Stomach smooth muscle (tissue), 2 donors: ENCODE data around the gene GRHL1.

Experiments
- H3K27ac ChIP-seq: one replicate; pipeline ENCODE4 v1.7.0; 2013; ENCODE audit warnings: mild to moderate bottlenecking, low read length, inconsistent platforms
- H3K27me3 ChIP-seq, 2 donors: one replicate each; pipeline ENCODE4 v1.7.0; 2013; ENCODE audit warnings: low read length in 2 of 2; ENCODE audit not compliant: insufficient read depth in 2 of 2, control insufficient read depth in 1 of 2
- H3K36me3 ChIP-seq, 2 donors: one replicate each; pipeline ENCODE4 v1.7.0; 2013; ENCODE audit warnings: low read length in 2 of 2; ENCODE audit not compliant: control insufficient read depth in 2 of 2, insufficient read depth in 2 of 2
- H3K4me1 ChIP-seq: one replicate; pipeline ENCODE4 v1.7.0; 2013; ENCODE audit warnings: low read length; ENCODE audit not compliant: control insufficient read depth, insufficient read depth
- H3K4me3 ChIP-seq, 2 donors: one replicate each; pipeline ENCODE4 v1.7.0; 2013; ENCODE audit warnings: low read length in 2 of 2
- H3K9ac ChIP-seq, 2 donors: one replicate each; pipeline ENCODE4 v1.7.0; 2013; ENCODE audit warnings: low read length in 2 of 2, mild to moderate bottlenecking in 1 of 2
- H3K9me3 ChIP-seq, 2 donors: one replicate each; pipeline ENCODE4 v1.7.0; 2013; ENCODE audit warnings: low read length in 2 of 2; ENCODE audit not compliant: control insufficient read depth in 2 of 2
- donor health status: healthy.
- donor health status: Pancreatic carcinoma.

GRHL1 gene

GRCh38 chr2:9964334-9964980, 13.0 kb downstream of the GRHL1 start:
- no peaks in the 10 kb centered on the region for H3K9me3 ChIP-seq
- no peak overlapping the region for H3K27ac ChIP-seq
- H3K27me3 ChIP-seq = peaks cover 0 to 2% of the 10 kb centered on the region in 2 donors
- no peak overlapping the region for H3K9ac ChIP-seq
- H3K36me3 ChIP-seq = no peaks in the 10 kb centered on the region
- no peaks in the 10 kb centered on the region for H3K4me1 ChIP-seq
- H3K4me3 ChIP-seq = no peak overlapping the region

DNA sequence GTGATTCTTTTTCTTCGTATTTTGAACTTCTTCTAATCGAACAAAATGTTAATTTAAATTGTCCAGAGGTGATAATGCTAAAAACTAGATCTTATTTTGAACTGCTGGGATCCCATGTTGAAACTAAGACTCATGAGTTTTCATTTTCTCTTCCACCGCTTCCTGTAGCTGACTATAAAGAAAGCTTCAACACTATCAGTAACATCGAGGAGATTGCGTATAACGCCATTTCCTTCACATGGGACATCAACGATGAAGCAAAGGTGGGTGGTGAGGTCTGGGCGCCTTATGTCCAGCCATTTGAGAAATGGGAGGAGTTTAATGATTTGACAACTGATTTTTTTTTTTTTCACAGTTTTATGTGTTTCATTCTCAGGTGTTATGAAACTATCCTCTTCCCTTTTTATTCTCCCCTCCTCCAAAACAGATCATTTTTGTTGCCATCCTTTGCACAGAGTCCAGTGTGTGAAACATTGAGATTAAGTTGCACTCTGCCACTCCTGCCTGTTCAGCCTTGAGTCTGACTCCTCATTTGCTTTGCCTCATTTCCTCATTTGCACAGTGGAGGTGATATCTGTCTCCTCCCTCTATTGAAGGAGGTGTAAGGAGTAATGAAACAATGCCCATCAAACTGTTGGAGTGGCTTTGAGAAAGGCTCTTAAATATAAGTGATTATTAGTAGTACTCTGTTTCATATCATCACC, 13.8 kb downstream of the GRHL1 start:
- Histone ChIP-seq H3K4me3 (no peak overlapping the region), H3K36me3 (no peaks in the 10 kb centered on the region), H3K9ac (no peak overlapping the region), H3K9me3 (no peaks in the 10 kb centered on the region), H3K27ac (no peak overlapping the region), H3K27me3 (peaks cover 0 to 2% of the 10 kb centered on the region in 2 donors), H3K4me1 (no peaks in the 10 kb centered on the region)

- Histone ChIP-seq H3K27me3 (no peaks in the 10 kb centered on the region), H3K36me3 (no peaks in the 10 kb centered on the region), H3K27ac (no peak overlapping the region), H3K9ac (no peak overlapping the region), H3K4me3 (no peak overlapping the region), H3K9me3 (no peaks in the 10 kb centered on the region), H3K4me1 (no peaks in the 10 kb centered on the region)
Observed at GRCh38 chr2:9966491-9967022, 15.1 kb downstream of the GRHL1 start.

GRCh38 chr2:9967053-9967775, 15.7 kb downstream of the GRHL1 start:
- no peak overlapping the region for H3K4me3 ChIP-seq

GRCh38 chr2:9968553-9969497, 17.3 kb downstream of the GRHL1 start:
- Histone ChIP-seq H3K36me3 (no peaks in the 10 kb centered on the region), H3K9ac (no peak overlapping the region), H3K27me3 (no peaks in the 10 kb centered on the region), H3K4me1 (peaks cover 4% of the 10 kb centered on the region), H3K9me3 (no peaks in the 10 kb centered on the region), H3K27ac (no peak overlapping the region), H3K4me3 (no peak overlapping the region)

More at GRCh38 chr2:9967053-9967775, 15.7 kb downstream of the GRHL1 start:
- Histone ChIP-seq H3K9ac (no peak overlapping the region), H3K27ac (no peak overlapping the region), H3K9me3 (no peaks in the 10 kb centered on the region), H3K36me3 (no peaks in the 10 kb centered on the region), H3K27me3 (no peaks in the 10 kb centered on the region), H3K4me1 (peaks cover 2% of the 10 kb centered on the region)

GRCh38 chr2:9970200-9971044, 18.9 kb downstream of the GRHL1 start:
- no peak overlapping the region for H3K9ac ChIP-seq
- H3K4me3 ChIP-seq = no peak overlapping the region
- H3K27ac ChIP-seq = no peak overlapping the region
- no peaks in the 10 kb centered on the region for H3K36me3 ChIP-seq
- no peaks in the 10 kb centered on the region for H3K27me3 ChIP-seq
- no peaks in the 10 kb centered on the region for H3K9me3 ChIP-seq
- H3K4me1 ChIP-seq = peaks cover 10% of the 10 kb centered on the region

- Histone ChIP-seq H3K27me3 (no peaks in the 10 kb centered on the region), H3K27ac (no peak overlapping the region), H3K36me3 (no peaks in the 10 kb centered on the region), H3K9ac (no peak overlapping the region), H3K9me3 (no peaks in the 10 kb centered on the region), H3K4me1 (peaks cover 18% of the 10 kb centered on the region), H3K4me3 (no peak overlapping the region)
Observed at GRCh38 chr2:9971105-9971818, 19.8 kb downstream of the GRHL1 start.

DNA sequence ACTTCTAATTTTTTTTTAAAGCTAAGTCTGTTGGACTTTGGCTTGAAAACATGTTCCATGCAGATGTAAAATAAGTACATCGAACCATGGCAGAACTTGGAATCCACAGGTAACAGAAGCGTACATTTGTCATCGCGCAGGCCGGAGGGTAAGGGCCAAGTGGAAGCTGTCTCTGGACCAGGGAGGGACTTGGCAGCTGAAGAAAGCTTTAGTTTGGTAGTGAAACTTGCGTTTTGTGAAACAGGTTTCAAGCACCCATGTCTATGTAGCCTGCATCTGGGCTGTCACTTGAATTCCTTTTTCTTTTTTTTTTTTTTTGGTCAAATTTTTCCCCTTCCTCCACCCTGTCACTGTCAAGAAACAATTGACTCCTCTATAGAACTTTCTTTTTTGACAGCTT, 20.4 kb downstream of the GRHL1 start:
- Histone ChIP-seq H3K36me3 (no peaks in the 10 kb centered on the region), H3K4me3 (no peak overlapping the region), H3K9ac (no peak overlapping the region), H3K27ac (no peak overlapping the region), H3K27me3 (no peaks in the 10 kb centered on the region), H3K9me3 (no peaks in the 10 kb centered on the region), H3K4me1 (peaks cover 22% of the 10 kb centered on the region)
